Measurements from ENCODE around the gene ARHGEF38. TPM values are rescaled to one million over a fixed set of nuclear protein-coding genes. Genes with fewer than 3 reads are reported as not detected.
"Not testable (repeated sequence)": the region's sequence is repeated elsewhere in the genome, so short reads cannot be mapped to it uniquely, and the experiment has no call there.

ARHGEF38 gene
- total RNA-seq, 1 experiment from 2014 or later, result not detected

DNA sequence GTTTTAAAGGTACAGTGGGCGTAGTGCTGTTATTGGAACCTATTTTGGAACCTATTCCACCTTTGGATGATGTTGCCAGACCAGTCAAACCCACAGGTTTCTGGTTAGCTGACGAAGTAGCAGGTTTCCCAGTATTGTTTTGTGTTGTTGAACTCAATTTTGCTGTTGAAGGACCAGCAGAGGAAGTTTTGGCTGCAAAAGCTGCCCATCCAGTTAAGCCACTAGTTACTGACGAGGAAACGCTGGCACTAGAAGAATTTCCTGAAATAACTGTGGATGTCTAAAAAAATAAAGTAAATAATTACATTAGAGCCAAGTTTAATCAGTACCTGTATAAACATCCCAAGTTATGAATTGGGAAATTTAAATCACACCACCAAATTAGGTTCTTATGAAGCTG, 130.6 kb downstream of the ARHGEF38 start:
- DNase-seq (ENCODE audit: unreplicated experiment), result no peak
- Mint-ChIP-seq H3K36me3 (ENCODE audit: insufficient read depth, unreplicated experiment) (peaks cover 64% of the 10 kb centered on the region), H3K9me3 (ENCODE audit: unreplicated experiment) (no peaks in the 10 kb centered on the region), H3K27ac (ENCODE audit: low read depth, unreplicated experiment) (no peak overlapping the region), H3K27me3 (ENCODE audit: insufficient read depth, unreplicated experiment) (no peaks in the 10 kb centered on the region), H3K4me1 (ENCODE audit: insufficient read depth, unreplicated experiment) (no peaks in the 10 kb centered on the region), H3K4me3 (ENCODE audit: unreplicated experiment) (no peak overlapping the region)
- intact Hi-C loops (cut with micrococcal nuclease), result no loop called here
- no TSS peak for BruUV-seq (replicated peaks)
- ChIA-PET CTCF (interaction anchor here (0.6 to 1.2 kb wide), 6 partner anchors 27 to 437 kb away, joined by 3 to 4 read pairs (median 4); partner anchors contain the start of gene PPA2), POLR2A (no interaction called here)
- TF ChIP-seq, protein P1, sequence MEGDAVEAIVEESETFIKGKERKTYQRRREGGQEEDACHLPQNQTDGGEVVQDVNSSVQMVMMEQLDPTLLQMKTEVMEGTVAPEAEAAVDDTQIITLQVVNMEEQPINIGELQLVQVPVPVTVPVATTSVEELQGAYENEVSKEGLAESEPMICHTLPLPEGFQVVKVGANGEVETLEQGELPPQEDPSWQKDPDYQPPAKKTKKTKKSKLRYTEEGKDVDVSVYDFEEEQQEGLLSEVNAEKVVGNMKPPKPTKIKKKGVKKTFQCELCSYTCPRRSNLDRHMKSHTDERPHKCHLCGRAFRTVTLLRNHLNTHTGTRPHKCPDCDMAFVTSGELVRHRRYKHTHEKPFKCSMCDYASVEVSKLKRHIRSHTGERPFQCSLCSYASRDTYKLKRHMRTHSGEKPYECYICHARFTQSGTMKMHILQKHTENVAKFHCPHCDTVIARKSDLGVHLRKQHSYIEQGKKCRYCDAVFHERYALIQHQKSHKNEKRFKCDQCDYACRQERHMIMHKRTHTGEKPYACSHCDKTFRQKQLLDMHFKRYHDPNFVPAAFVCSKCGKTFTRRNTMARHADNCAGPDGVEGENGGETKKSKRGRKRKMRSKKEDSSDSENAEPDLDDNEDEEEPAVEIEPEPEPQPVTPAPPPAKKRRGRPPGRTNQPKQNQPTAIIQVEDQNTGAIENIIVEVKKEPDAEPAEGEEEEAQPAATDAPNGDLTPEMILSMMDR (IDR thresholded peaks at IDR 0.05; ENCODE audit: unreplicated experiment), result no peak

DNA sequence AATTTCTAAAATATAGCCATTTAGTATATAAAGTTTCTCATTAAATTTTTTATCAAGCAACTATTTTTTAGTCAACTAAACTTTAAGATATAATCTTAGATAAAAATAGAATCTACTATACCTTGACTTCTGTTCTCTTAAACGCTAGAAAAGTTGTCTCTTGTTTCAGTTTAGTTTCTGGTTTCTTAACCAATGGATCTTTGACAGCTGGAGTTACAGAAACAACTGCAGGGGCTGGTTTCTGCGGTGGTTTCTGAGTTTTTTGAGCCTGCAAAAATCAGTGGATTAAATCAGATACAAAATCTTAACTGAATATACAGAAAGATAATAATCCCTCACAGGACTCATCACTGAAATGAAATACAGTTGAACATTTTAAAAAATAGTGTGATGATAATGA, 134.2 kb downstream of the ARHGEF38 start:
- ChIA-PET CTCF (no interaction called here), POLR2A (no interaction called here)
- no peaks in the 10 kb centered on the region for H3K4me1 Mint-ChIP-seq (ENCODE audit: insufficient read depth, unreplicated experiment)
- H3K4me3 Mint-ChIP-seq (ENCODE audit: unreplicated experiment), result no peak overlapping the region
- H3K9me3 Mint-ChIP-seq (ENCODE audit: unreplicated experiment), result no peaks in the 10 kb centered on the region
- intact Hi-C loops (cut with micrococcal nuclease), result no loop called here
- TF ChIP-seq, protein P1 (IDR thresholded peaks at IDR 0.05; ENCODE audit: unreplicated experiment), result no peak
- H3K27ac Mint-ChIP-seq (ENCODE audit: low read depth, unreplicated experiment), result no peak overlapping the region
- H3K36me3 Mint-ChIP-seq (ENCODE audit: insufficient read depth, unreplicated experiment), result peaks cover 79% of the 10 kb centered on the region
- H3K27me3 Mint-ChIP-seq (ENCODE audit: insufficient read depth, unreplicated experiment), result no peaks in the 10 kb centered on the region
- BruUV-seq (replicated peaks), result no TSS peak
- DNase-seq (ENCODE audit: unreplicated experiment), result no peak

DNA sequence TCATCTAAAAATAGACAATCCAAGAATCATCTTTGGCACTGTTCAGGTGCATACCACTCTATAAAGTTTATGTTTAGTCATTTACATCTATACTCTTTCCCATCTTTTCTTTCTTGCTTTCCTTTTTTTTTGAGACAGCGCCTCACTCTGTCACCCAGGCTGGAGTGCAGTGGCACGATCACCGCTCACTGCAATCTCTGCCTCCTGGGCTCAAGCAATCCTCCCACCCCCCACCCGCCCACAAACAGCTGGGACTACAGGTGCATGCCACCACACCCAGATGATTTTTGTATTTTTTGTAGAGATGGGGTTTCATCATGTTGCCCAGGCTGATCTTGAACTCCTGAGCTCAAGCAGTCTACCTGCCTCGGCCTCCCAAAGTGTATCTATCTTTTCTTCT, 142.4 kb downstream of the ARHGEF38 start:
- H3K4me1 Mint-ChIP-seq (ENCODE audit: insufficient read depth, unreplicated experiment); H3K9me3 Mint-ChIP-seq (ENCODE audit: unreplicated experiment); H3K4me3 Mint-ChIP-seq (ENCODE audit: unreplicated experiment); BruUV-seq (replicated peaks); intact Hi-C loops (cut with micrococcal nuclease); H3K27ac Mint-ChIP-seq (ENCODE audit: low read depth, unreplicated experiment); H3K27me3 Mint-ChIP-seq (ENCODE audit: insufficient read depth, unreplicated experiment); DNase-seq (ENCODE audit: unreplicated experiment): not testable (repeated sequence)
- ChIA-PET CTCF (interaction anchor here (0.6 to 1.0 kb wide), 2 partner anchors 16 to 64 kb away, joined by 3 to 5 read pairs; no protein-coding TSS in a partner anchor), POLR2A (interaction anchor here (0.7 kb wide), 1 partner anchor 27 kb away, joined by 3 read pairs; no protein-coding TSS in a partner anchor)
- H3K36me3 Mint-ChIP-seq (ENCODE audit: insufficient read depth, unreplicated experiment), result peaks cover 60% of the 10 kb centered on the region

DNA sequence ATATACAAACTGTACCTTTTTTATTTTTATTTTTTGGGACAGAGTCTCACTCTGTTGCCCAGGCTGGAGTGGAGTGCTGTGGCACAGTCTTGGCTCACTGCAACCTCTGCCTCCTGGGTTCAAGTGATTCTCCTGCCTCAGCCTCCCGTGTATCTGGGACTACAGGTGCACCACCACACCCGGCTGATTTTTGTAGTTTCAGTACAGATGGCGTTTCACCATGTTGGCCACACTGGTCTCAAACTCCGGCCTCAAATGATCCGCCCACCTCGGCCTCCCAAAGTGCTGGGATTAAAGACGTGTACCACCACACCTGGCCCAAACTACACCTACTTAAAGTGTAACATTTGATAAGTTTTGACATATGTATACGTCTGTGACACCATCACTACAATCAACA, 143.4 kb downstream of the ARHGEF38 start:
- not testable (repeated sequence) for BruUV-seq (replicated peaks)

DNA sequence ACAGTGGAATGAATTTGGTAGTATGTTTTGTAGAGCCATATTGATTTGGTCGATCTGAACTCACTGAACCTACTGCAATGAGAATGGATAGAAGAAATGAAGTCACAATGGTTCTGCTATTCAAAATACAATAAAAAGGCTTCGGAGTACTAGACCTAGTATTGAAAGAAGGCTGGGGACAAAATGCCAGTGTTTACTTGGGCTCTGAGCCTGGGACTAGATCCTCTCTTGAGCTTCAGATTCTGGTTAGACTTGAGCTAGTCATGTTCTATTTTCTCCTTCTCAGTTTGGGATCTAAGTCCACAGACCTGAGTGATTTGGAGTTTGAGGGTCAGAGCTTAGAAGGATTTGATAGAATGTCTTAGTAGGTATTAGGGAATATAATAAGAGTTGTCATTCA, 146.2 kb downstream of the ARHGEF38 start:
- TF ChIP-seq, protein P1 (IDR thresholded peaks at IDR 0.05; ENCODE audit: unreplicated experiment), result no peak
- ChIA-PET CTCF (interaction anchor here (1.0 to 1.3 kb wide), 2 partner anchors 9 to 67 kb away, joined by 3 read pairs; no protein-coding TSS in a partner anchor), POLR2A (interaction anchor here (1.1 kb wide), 1 partner anchor 9 kb away, joined by 4 read pairs; the partner anchor contains the start of genes GSTCD and INTS12)
- Mint-ChIP-seq H3K4me1 (ENCODE audit: insufficient read depth, unreplicated experiment) (no peaks in the 10 kb centered on the region), H3K27me3 (ENCODE audit: insufficient read depth, unreplicated experiment) (no peaks in the 10 kb centered on the region), H3K9me3 (ENCODE audit: unreplicated experiment) (no peaks in the 10 kb centered on the region), H3K36me3 (ENCODE audit: insufficient read depth, unreplicated experiment) (peaks cover 48% of the 10 kb centered on the region), H3K4me3 (ENCODE audit: unreplicated experiment) (no peak overlapping the region), H3K27ac (ENCODE audit: low read depth, unreplicated experiment) (no peak overlapping the region)
- intact Hi-C loops (cut with micrococcal nuclease), result no loop called here
- no TSS peak for BruUV-seq (replicated peaks)
- DNase-seq (ENCODE audit: unreplicated experiment), result no peak

More for the DNA sequence above, 143.4 kb downstream of the ARHGEF38 start:
- CTCF ChIA-PET, result interaction anchor here (1.0 kb wide), 1 partner anchor 65 kb away, joined by 5 read pairs; no protein-coding TSS in a partner anchor
- H3K4me1 Mint-ChIP-seq (ENCODE audit: insufficient read depth, unreplicated experiment); H3K27ac Mint-ChIP-seq (ENCODE audit: low read depth, unreplicated experiment); H3K4me3 Mint-ChIP-seq (ENCODE audit: unreplicated experiment); H3K27me3 Mint-ChIP-seq (ENCODE audit: insufficient read depth, unreplicated experiment); H3K9me3 Mint-ChIP-seq (ENCODE audit: unreplicated experiment); DNase-seq (ENCODE audit: unreplicated experiment); intact Hi-C loops (cut with micrococcal nuclease): not testable (repeated sequence)
- H3K36me3 Mint-ChIP-seq (ENCODE audit: insufficient read depth, unreplicated experiment), result peaks cover 63% of the 10 kb centered on the region
- POLR2A ChIA-PET, result interaction anchor here (0.6 to 0.7 kb wide), 3 partner anchors 28 to 1743 kb away, joined by 3 read pairs; no protein-coding TSS in a partner anchor

Data from MCF 10A (cell line).